8988T (cell line): Measurements from ENCODE around the gene SPTLC2.
"Not testable (repeated sequence)": the region's sequence is repeated elsewhere in the genome, so short reads cannot be mapped to it uniquely, and the experiment has no call there.

Experiments
- DNase-seq: peaks from one replicate; pipeline ENCODE4 v3.0.0; 2011

Gene SPTLC2

GRCh38 chr14:77616454-77617229 is at the start of gene SPTLC2:
Gene SPTLC2 (minus strand): TSS chr14:77616637. CDS start chr14:77616579, 58 bp downstream.
- peak; percentile 93 for DNase-seq

- no peak for DNase-seq
These were observed 46.9 kb upstream of the SPTLC2 start for GRCh38 chr14:77663293-77663692.

GRCh38 chr14:77661562-77661961 is 45.1 kb upstream of the SPTLC2 start:
- not testable (repeated sequence) for DNase-seq

- DNase-seq = no peak
These were observed 44.3 kb upstream of the SPTLC2 start for GRCh38 chr14:77660754-77661153.

- DNase-seq = no peak
These were observed 43.4 kb upstream of the SPTLC2 start for GRCh38 chr14:77659831-77660230.

- no peak for DNase-seq
These were observed 40.8 kb upstream of the SPTLC2 start for GRCh38 chr14:77657280-77657679.

- DNase-seq = no peak
These were observed 37.6 kb upstream of the SPTLC2 start for GRCh38 chr14:77654001-77654441.

- no peak for DNase-seq
These were observed 32.9 kb upstream of the SPTLC2 start for GRCh38 chr14:77649326-77649725.

- no peak for DNase-seq
These were observed 32.2 kb upstream of the SPTLC2 start for GRCh38 chr14:77648520-77649200.

- no peak for DNase-seq
These were observed 31.4 kb upstream of the SPTLC2 start for GRCh38 chr14:77647853-77648252.

- DNase-seq = no peak
These were observed 30.5 kb upstream of the SPTLC2 start for GRCh38 chr14:77646907-77647306.

GRCh38 chr14:77645520-77646230 is 29.2 kb upstream of the SPTLC2 start:
- DNase-seq = no peak

GRCh38 chr14:77642407-77642806 is 26.0 kb upstream of the SPTLC2 start:
- no peak for DNase-seq

- DNase-seq = peak; percentile 47
These were observed 25.3 kb upstream of the SPTLC2 start for GRCh38 chr14:77641534-77642341.

- no peak for DNase-seq
These were observed 24.5 kb upstream of the SPTLC2 start for GRCh38 chr14:77640756-77641533.

GRCh38 chr14:77638771-77639171 is 22.3 kb upstream of the SPTLC2 start:
- DNase-seq = no peak

- not testable (repeated sequence) for DNase-seq
These were observed 19.4 kb upstream of the SPTLC2 start for GRCh38 chr14:77635869-77636268.

GRCh38 chr14:77635466-77635865 is 19.0 kb upstream of the SPTLC2 start:
- not testable (repeated sequence) for DNase-seq

- no peak for DNase-seq
These were observed 13.7 kb upstream of the SPTLC2 start for GRCh38 chr14:77630111-77630510.

GRCh38 chr14:77625360-77625759 is 8.9 kb upstream of the SPTLC2 start:
- DNase-seq = no peak

GRCh38 chr14:77623201-77623600 is 6.8 kb upstream of the SPTLC2 start:
- no peak for DNase-seq
